HG03280 (cell line): ENCODE results near the gene DOK6.
"Not testable (repeated sequence)": the region's sequence is repeated elsewhere in the genome, so short reads cannot be mapped to it uniquely, and the experiment has no call there.

ENCODE experiments used
- ATAC-seq: cut with Tn5 transposase; IDR thresholded peaks from one replicate; pipeline ENCODE4 v1.9.1; 2021; ENCODE audit warnings: mild to moderate bottlenecking, moderate library complexity; ENCODE audit not compliant: unreplicated experiment

The DOK6 gene

DNA sequence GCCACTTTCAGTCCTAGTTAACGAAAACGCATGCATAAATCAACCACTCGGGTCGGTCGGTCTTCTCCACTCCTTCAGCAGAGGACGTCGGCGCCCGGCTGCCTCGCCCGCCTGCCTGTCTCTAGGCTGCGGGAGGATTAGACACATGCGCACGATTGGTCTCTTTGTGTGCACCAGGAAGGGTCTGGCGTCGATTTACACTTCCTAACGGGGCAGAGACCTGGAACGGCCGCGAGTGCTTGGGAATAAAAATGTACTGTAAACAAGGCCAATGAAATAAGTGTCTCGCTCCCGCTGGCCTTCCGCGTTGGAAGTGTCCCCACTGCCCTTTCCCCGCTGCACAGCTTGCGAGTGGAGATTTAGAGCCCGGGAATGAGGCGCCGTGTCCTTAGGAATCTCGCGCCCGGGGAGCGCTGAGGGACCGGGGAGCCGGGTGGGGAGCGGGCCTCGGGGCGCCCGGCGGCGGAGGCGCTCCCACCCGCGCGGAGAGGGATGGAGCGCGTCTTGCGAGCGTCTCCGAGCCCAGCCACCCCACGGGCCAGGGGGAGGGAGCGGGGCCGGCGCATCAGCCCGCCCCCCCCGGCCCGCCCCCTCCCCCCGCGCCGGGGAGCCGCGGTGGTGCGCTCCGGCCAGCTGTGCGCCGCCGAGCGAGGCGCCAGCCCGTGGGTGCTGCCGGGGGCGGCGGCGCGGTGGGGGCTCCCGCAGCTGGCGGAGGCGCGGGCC is at the start of gene DOK6:
TSS of gene DOK6 (plus strand) at position 636 of the 723 bp plus-strand sequence.
- ATAC-seq: no peak

DNA sequence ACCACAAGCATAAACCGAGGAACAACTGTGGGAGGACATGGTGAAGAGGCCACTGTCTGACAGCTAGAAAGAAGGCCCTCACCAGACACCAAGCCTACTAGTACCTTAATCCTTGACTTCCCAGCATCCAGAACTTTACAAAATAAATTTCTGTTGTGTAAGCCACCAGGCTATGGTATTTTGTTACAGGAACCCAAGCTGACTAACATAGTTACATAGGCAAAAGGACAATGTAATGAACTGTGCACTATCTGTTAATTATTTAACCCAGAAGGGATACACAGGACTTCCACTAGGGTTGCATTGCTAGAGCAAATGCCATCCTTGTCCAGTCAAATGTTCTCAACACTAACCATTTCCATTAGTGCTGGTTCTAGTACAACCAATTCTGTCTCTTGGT is 47.7 kb upstream of the DOK6 start:
- ATAC-seq: no peak

- ATAC-seq: no peak
Observed at GRCh38 chr18:69357590-69357989, 43.1 kb upstream of the DOK6 start.

- no peak for ATAC-seq
Observed at GRCh38 chr18:69358212-69358895, 42.3 kb upstream of the DOK6 start.

- not testable (repeated sequence) for ATAC-seq
Observed at GRCh38 chr18:69359768-69360167, 40.9 kb upstream of the DOK6 start.

DNA sequence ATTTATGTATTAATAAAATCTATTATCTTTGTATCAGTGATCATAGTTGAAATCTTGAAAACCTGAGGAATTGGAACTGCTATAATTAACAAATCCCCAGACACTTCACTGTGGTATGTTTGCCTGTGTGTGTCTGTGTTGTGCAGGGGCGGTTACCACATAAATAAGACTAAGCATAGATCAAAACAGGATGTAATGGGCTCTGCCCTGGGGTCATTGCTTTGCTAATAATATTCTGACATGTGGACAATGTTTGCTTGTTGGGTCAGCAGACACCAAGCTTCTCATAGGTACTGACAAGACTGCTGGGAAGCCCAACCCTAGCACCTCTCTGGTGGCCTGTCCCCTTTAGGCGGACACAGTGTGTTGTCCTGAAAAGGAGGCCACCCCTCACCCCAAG is 35.8 kb upstream of the DOK6 start:
- ATAC-seq: no peak

DNA sequence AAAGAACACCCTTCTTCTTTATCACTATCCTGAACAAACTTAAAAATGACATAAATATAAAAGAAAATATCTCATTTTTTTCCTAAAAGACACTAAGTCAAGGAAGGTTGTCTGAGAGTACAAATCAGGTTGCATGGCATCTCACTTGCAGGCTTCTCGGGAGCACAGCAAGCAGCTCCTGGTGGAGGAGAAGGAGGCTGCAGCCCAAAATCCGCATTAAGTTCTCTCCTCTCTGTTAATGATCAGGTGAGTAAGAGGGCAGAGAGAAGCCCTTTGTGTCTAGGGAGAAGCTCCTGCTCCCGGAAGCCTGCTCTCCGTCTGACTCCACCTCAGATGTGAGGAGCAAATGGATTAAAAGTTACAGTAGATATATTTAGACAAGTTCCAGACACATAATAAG is 35.0 kb upstream of the DOK6 start:
- ATAC-seq: no peak

DNA sequence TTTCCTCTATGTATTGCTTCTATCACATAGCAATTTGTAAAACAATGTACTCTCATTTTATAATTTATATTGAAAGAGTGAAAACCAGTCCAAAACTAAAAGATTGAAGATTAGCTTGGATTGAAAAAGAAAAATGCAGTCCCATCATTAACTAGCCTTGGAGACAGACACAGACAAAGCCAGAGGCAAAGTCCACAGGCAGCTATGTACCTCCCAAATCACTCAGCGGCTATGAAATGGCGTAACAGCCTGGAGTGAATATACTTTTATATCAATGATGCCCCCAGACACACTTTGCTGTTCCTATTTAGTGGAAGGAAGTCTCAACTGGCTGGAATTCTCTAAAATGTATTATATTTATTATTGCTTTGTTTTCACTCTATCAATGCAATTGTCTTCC is 33.6 kb upstream of the DOK6 start:
- ATAC-seq: no peak

- ATAC-seq: no peak
Observed at GRCh38 chr18:69371729-69372128, 29.0 kb upstream of the DOK6 start.

DNA sequence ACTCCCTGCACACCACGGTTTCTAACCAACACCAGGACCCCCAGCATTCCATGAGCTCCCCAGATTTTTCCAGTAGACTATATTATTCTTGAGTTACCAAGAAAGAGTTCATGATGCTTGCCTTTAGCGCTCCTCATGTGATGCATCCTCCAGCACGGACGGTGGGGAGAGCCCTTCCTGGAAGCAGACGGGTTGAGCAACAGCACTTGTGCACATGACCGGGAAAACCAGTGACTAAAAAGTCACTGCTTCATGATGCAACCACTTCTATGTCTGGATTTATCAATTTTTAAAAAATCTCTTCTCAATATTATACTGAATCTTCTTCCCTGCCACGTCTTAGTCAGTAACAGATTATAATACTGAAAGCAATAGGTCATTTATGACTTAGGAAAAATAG is 20.4 kb upstream of the DOK6 start:
- ATAC-seq: no peak

DNA sequence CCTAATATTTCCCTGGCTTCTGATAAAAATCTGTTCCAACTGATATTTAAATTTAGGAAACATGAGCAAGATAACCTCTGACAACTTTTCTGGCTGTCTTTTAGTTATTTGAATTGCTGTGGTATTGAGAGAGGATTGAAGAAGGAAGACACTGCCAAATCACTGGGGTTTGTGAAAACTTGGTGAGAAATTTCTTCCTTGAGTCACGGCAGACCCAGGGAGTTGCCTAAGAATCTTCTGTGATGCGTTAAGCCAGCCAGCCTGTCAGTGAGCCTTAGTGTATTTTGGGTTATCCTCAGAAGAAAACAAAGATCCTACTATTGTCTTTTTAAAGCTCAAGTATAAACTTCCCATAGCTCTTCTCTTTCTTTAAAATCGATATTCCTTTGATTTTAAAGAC is 17.5 kb upstream of the DOK6 start:
- no peak for ATAC-seq

GRCh38 chr18:69387186-69387585 is 13.5 kb upstream of the DOK6 start:
- ATAC-seq: no peak

DNA sequence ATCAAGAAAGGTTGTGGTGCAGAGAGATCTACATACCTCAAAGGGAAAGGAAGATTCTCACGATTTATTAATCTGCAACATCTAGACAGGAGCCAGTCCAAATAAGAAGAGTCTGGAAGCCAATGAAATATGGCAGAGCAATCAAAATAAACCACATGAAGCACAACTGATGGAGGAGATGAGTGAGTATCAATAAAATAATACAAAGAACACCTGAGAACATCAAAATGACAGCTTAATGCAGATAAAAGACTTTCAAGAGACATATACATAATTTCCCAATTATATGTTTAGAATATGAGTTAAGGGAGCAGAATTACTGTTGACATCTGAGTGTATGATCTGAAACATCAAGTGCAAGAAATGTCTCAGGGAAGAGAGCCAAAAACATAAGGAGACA is 12.5 kb upstream of the DOK6 start:
- ATAC-seq: no peak

DNA sequence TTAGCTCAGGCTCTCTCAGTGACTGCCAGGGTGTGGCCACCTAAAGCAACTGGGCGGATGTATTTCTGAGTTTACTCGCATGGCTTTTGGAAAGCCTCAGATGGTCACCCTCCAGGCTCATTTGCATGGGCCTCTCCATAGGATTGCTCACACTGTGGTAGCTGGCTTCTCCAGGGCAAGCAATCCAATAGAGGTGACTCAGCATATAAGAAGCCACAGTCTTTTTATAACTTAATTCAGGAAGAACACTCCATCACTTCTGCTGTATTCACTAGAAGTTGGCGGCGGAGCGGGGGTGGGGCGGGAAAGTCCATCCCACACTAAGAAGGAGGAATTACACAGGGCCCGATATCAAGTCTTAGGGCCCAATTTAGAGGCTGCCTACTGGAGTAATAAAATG is 3.6 kb upstream of the DOK6 start:
- ATAC-seq: no peak

- no peak for ATAC-seq
Observed at GRCh38 chr18:69399253-69399652, 1.4 kb upstream of the DOK6 start.

GRCh38 chr18:69400976-69401225 is 213 bp downstream of the DOK6 start:
- no peak for ATAC-seq

DNA sequence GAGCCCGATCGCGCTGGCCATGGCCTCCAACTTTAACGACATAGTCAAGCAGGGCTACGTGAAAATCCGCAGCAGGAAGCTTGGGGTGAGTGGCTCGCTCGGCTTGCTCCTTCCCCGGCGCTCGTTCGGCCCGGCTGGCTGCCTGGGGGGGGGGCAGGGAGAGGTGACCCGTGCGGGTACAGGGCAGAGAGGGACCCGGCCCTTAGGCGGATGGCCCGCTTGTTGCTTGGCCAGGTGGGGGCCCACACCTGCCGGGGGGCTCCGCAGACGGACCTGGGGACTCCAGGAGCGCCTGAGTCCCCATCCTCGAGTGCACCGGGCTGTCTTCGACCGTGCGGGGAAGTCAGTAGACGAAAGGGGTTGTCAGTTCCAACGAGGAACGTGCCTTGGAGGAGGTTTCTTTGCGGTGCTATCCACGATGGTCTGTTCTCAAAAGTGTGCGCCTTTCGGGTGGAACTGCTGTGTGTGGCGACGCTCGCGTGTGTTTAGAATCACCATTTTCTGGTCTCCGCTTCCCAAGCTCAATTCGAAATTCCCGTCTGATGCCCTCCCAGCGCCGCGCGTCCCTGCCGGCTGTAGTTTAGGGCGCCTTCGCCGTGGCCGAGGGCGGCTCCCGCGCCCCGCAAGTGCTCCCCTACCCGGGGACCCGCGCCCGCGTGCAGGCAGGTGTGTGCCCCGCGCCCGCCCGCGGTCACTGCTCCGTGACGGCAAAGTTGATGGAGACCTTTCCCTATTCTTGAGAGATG is 711 bp downstream of the DOK6 start:
- ATAC-seq: no peak

- no peak for ATAC-seq
Observed at GRCh38 chr18:69401972-69402532, 1.4 kb downstream of the DOK6 start.

- ATAC-seq: no peak
Observed at GRCh38 chr18:69402533-69402989, 1.9 kb downstream of the DOK6 start.

- no peak for ATAC-seq
Observed at GRCh38 chr18:69408522-69408921, 7.8 kb downstream of the DOK6 start.

DNA sequence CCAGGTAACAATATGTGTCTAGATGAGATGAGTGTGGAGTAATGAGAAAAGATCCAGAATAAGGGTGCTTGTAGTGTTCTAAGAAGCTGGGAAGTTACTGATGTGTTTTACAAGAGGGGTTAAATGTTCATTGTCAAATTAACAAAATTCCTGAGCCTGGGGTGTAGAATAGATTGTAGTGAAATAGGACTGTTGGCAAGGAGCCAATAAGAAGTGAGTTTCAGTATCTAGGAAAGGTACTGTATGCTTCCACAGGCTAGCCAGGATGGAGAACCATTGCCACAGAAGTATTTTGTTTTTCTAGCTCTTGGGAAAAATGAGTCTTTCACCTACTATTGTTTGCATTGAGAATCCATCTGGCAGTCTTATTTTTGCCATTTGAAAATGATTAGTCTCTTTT is 10.5 kb downstream of the DOK6 start:
- ATAC-seq: no peak

DNA sequence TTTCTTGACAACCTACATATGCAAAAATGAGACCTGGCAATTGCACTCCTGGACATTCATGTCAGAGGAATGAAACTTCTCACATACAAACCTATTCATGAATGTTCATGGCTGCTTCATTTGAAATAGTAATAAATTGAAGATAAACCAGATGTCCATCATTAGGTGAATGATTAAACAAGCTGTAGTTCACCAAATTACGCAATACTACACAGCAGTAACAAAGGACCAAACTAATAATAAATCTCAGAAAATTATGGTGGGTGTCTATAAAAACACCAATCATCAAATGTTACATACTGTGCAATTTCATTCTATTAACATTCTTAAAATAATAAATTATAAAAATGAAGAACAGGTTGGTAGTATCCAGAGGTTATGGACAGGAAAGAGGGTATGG is 13.5 kb downstream of the DOK6 start:
- no peak for ATAC-seq
